BLaER1 treated with 17β-estradiol and CSF1 and Interleukin-3, amounts not matched to agents 10 nM and 100 nM (cell line): ENCODE results near the gene LTBR.
A peak's percentile ranks its signal among the peaks of the same experiment; 100 is the strongest.
"Not testable (repeated sequence)": the region's sequence is repeated elsewhere in the genome, so short reads cannot be mapped to it uniquely, and the experiment has no call there.

Experiments used
- H3K27ac ChIP-seq, 11 experiments: shearing (Covaris generic); formaldehyde crosslinking; 2 replicates each; pipeline ENCODE4 v1.8.1; 2022
- H3K27me3 ChIP-seq, 11 experiments: shearing (Covaris generic); formaldehyde crosslinking; 2 replicates each; pipeline ENCODE4 v1.8.1; 2022
- H3K36me3 ChIP-seq, 11 experiments: shearing (Covaris generic); formaldehyde crosslinking; 2 replicates each; pipeline ENCODE4 v1.8.1; 2022
- H3K4me1 ChIP-seq, 10 experiments: shearing (Covaris generic); formaldehyde crosslinking; 2 replicates each; pipeline ENCODE4 v1.8.1; 2022
- H3K4me2 ChIP-seq, 11 experiments: shearing (Covaris generic); formaldehyde crosslinking; 2 replicates each; pipeline ENCODE4 v1.8.1; 2022
- H3K4me3 ChIP-seq, 10 experiments: shearing (Covaris generic); formaldehyde crosslinking; 2 replicates each; pipeline ENCODE4 v1.8.1; 2022
- H3K9ac ChIP-seq, 11 experiments: shearing (Covaris generic); formaldehyde crosslinking; 2 replicates each; pipeline ENCODE4 v1.8.1; 2022
- H3K9me3 ChIP-seq, 11 experiments: shearing (Covaris generic); formaldehyde crosslinking; replicated peaks in 1 of 11; 2 replicates each; pipeline ENCODE4 v1.8.1; 2022
- H4K20me1 ChIP-seq, 11 experiments: shearing (Covaris generic); formaldehyde crosslinking; 2 replicates each; pipeline ENCODE4 v1.8.1; 2022
- Cebpa-rat ChIP-seq, 11 experiments: shearing (Covaris generic); IDR thresholded peaks; 2 replicates each; pipeline ENCODE4 v1.8.1; 2022

LTBR gene

GRCh38 chr12:6343518-6343917 is 40.4 kb upstream of the LTBR start:
- Histone ChIP-seq H4K20me1 (peaks cover 21 to 33% (median 29%) of the 10 kb centered on the region in 11 experiments), H3K9ac (peak overlapping the region; percentile 94 to 100 (median 98); a peak in 21 of 22 replicates), H3K27ac (peak overlapping the region; percentile 48 to 100 (median 98); a peak in 21 of 22 replicates), H3K27me3 (no peaks in the 10 kb centered on the region), H3K9me3 (no peaks in the 10 kb centered on the region), H3K4me3 (peak overlapping the region; percentile 84 to 100 (median 97); a peak in 17 of 20 replicates), H3K4me2 (peak overlapping the region; percentile 95 to 100 (median 99)), H3K4me1 (peaks cover 65 to 84% (median 75%) of the 10 kb centered on the region in 10 experiments), H3K36me3 (peaks cover 5 to 31% (median 26%) of the 10 kb centered on the region in 11 experiments; a peak in 20 of 22 replicates)
- TF ChIP-seq Cebpa-rat (IDR thresholded peaks at IDR 0.05): peak in 1 of 11 experiments; percentile 36; a peak in 2 of 22 replicates

GRCh38 chr12:6344101-6344660 is 39.8 kb upstream of the LTBR start:
- peaks cover 70 to 84% (median 75%) of the 10 kb centered on the region in 10 experiments for H3K4me1 ChIP-seq
- peak overlapping the region; percentile 95 to 100 (median 99) for H3K4me2 ChIP-seq
- H3K27ac ChIP-seq: peak overlapping the region; percentile 48 to 100 (median 98); a peak in 21 of 22 replicates
- peak overlapping the region in 10 of 11 experiments; percentile 94 to 100 (median 98); a peak in 19 of 22 replicates for H3K9ac ChIP-seq
- not testable (repeated sequence) for H3K9me3 ChIP-seq, H3K27me3 ChIP-seq
- peaks cover 14 to 26% (median 22%) of the 10 kb centered on the region in 11 experiments for H4K20me1 ChIP-seq
- H3K4me3 ChIP-seq: peak overlapping the region; percentile 84 to 100 (median 97); a peak in 14 of 20 replicates
- H3K36me3 ChIP-seq: peaks cover 0 to 24% (median 19%) of the 10 kb centered on the region in 11 experiments; a peak in 19 of 22 replicates

GRCh38 chr12:6345319-6346091 is 38.5 kb upstream of the LTBR start:
- H3K36me3 ChIP-seq: peaks cover 0 to 11% (median 6%) of the 10 kb centered on the region in 11 experiments; a peak in 14 of 22 replicates
- peaks cover under 1 to 13% (median 9%) of the 10 kb centered on the region in 11 experiments; a peak in 19 of 22 replicates for H4K20me1 ChIP-seq
- H3K4me2 ChIP-seq: peak overlapping the region; percentile 95 to 100 (median 99)
- peaks cover 68 to 85% (median 81%) of the 10 kb centered on the region in 10 experiments for H3K4me1 ChIP-seq
- no peaks in the 10 kb centered on the region for H3K9me3 ChIP-seq
- no peaks in the 10 kb centered on the region for H3K27me3 ChIP-seq
- no peak overlapping the region; a peak in 2 of 20 replicates for H3K4me3 ChIP-seq
- H3K9ac ChIP-seq: peak overlapping the region in 8 of 11 experiments; percentile 4 to 99 (median 32); a peak in 9 of 22 replicates
- peak overlapping the region in 10 of 11 experiments; percentile 30 to 100 (median 98); a peak in 20 of 22 replicates for H3K27ac ChIP-seq
- no peak for TF ChIP-seq Cebpa-rat (IDR thresholded peaks at IDR 0.05)

GRCh38 chr12:6346235-6346832 is 37.6 kb upstream of the LTBR start:
- peak overlapping the region; percentile 95 to 100 (median 99) for H3K4me2 ChIP-seq
- peaks cover 74 to 93% (median 89%) of the 10 kb centered on the region in 10 experiments for H3K4me1 ChIP-seq
- no peaks in the 10 kb centered on the region for H3K9me3 ChIP-seq
- no peak overlapping the region; a peak in 2 of 20 replicates for H3K4me3 ChIP-seq
- H4K20me1 ChIP-seq: peaks cover 0 to 5% (median under 1%) of the 10 kb centered on the region in 11 experiments; a peak in 5 of 22 replicates
- H3K36me3 ChIP-seq: peaks cover 0 to 2% (median 0%) of the 10 kb centered on the region in 11 experiments; a peak in 2 of 22 replicates
- peak overlapping the region in 9 of 11 experiments; percentile 69 to 100 (median 99); a peak in 17 of 22 replicates for H3K27ac ChIP-seq
- H3K27me3 ChIP-seq: no peaks in the 10 kb centered on the region
- peak overlapping the region in 6 of 11 experiments; percentile 24 to 99 (median 40); a peak in 6 of 22 replicates for H3K9ac ChIP-seq
- no peak for TF ChIP-seq Cebpa-rat (IDR thresholded peaks at IDR 0.05)

- no peaks in the 10 kb centered on the region for H4K20me1 ChIP-seq
- H3K9ac ChIP-seq: peak overlapping the region in 9 of 11 experiments; percentile 54 to 71 (median 66); a peak in 17 of 22 replicates
- no peaks in the 10 kb centered on the region for H3K27me3 ChIP-seq
- H3K9me3 ChIP-seq: no peaks in the 10 kb centered on the region
- peak overlapping the region in 4 of 10 experiments; percentile 1 to 45 (median 32); a peak in 1 of 20 replicates for H3K4me3 ChIP-seq
- peak overlapping the region; percentile 35 to 100 (median 98); a peak in 20 of 22 replicates for H3K27ac ChIP-seq
- no peak for TF ChIP-seq Cebpa-rat (IDR thresholded peaks at IDR 0.05)
- H3K4me1 ChIP-seq: peaks cover 80 to 100% (median 95%) of the 10 kb centered on the region in 10 experiments
- peak overlapping the region; percentile 95 to 100 (median 99) for H3K4me2 ChIP-seq
- H3K36me3 ChIP-seq: no peaks in the 10 kb centered on the region
Observed at GRCh38 chr12:6346942-6347341, 37.0 kb upstream of the LTBR start.

- peaks cover 81 to 100% (median 96%) of the 10 kb centered on the region in 10 experiments for H3K4me1 ChIP-seq
- peak overlapping the region in 7 of 10 experiments; percentile 0 to 45 (median 29); a peak in 6 of 20 replicates for H3K4me3 ChIP-seq
Observed at GRCh38 chr12:6347367-6348338, 36.3 kb upstream of the LTBR start.

GRCh38 chr12:6351622-6352021 is 32.3 kb upstream of the LTBR start:
- peak overlapping the region in 7 of 11 experiments; percentile 16 to 78 (median 31); a peak in 8 of 22 replicates for H3K9ac ChIP-seq
- H3K9me3 ChIP-seq: no peaks in the 10 kb centered on the region
- H3K27me3 ChIP-seq: no peaks in the 10 kb centered on the region
- peak in 2 of 11 experiments; percentile 32 to 39; a peak in 2 of 22 replicates for TF ChIP-seq Cebpa-rat (IDR thresholded peaks at IDR 0.05)
- H4K20me1 ChIP-seq: peaks cover 0 to 5% (median 0%) of the 10 kb centered on the region in 11 experiments; a peak in 2 of 22 replicates
- peaks cover 0 to under 1% (median 0%) of the 10 kb centered on the region in 11 experiments; a peak in 1 of 22 replicates for H3K36me3 ChIP-seq
- peak overlapping the region; percentile 78 to 99 (median 87) for H3K4me2 ChIP-seq
- peaks cover 81 to 100% (median 96%) of the 10 kb centered on the region in 10 experiments for H3K4me1 ChIP-seq
- peak overlapping the region in 4 of 10 experiments; percentile 6 to 57 (median 40); a peak in 5 of 20 replicates for H3K4me3 ChIP-seq
- H3K27ac ChIP-seq: peak overlapping the region; percentile 18 to 86 (median 70); a peak in 20 of 22 replicates

More at GRCh38 chr12:6347367-6348338, 36.3 kb upstream of the LTBR start:
- Histone ChIP-seq H3K27ac (peak overlapping the region; percentile 35 to 100 (median 98); a peak in 20 of 22 replicates), H3K4me2 (peak overlapping the region; percentile 95 to 100 (median 99)), H3K9me3 (no peaks in the 10 kb centered on the region), H4K20me1 (peaks cover 0 to 4% (median 0%) of the 10 kb centered on the region in 11 experiments; a peak in 2 of 22 replicates), H3K36me3 (no peaks in the 10 kb centered on the region), H3K9ac (peak overlapping the region in 9 of 11 experiments; percentile 54 to 71 (median 66); a peak in 18 of 22 replicates), H3K27me3 (no peaks in the 10 kb centered on the region)
- no peak for TF ChIP-seq Cebpa-rat (IDR thresholded peaks at IDR 0.05)
